ENCODE data around the gene ACTR3C. TPM values are rescaled to one million over a fixed set of nuclear protein-coding genes. Genes with fewer than 3 reads are reported as not detected.

ACTR3C gene
- total RNA-seq, 4 donors from 2014 or later = 8.3 to 25.6 (median 17.4) TPM

DNA sequence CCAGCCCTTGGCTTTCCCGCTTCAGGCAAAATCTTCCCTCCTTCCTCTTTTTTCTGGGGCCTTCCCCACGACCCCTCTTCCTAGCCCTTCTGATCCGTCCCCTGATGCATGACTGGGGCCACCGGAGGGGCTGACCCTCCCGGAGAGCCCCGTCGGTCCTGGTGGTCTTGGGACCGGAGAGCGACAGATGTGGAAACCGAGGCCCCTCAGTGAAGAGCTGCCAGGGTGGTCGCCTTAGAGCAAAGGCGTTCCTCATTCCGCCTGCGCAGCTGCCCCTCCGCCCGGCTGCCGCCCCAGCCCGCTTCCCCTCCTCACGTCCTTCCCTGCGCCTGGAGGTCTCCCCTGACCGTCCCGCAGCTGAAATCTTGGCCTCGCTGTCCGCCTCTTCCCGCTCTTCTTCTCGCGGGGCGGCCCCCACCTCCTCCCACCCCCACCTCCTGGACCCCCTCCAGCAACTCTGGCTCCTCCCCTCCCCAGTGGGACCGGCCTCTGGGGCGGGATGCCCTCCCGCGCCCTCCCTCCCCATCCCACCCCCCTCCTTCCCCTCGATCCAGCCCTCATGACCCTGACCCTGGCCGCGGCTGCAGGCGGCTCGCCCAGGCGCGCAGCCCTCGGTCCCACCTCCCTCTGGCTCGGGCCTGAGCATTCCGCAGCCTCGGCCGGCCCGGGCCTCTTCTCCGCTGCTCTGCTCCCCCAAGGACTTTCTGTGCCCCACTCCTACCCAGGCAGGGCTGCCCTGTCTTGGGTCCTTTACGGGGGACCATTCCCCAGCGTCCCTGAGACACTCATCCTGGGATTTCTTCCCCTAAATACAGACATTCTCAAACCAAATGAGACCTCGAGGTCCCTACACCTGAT is 18.1 kb upstream of the ACTR3C start, which contains the start of gene RARRES2:
RARRES2 (minus strand) TSS at position 367 of the 858 bp plus-strand sequence. CDS start 1,020 bp downstream, outside the sequence.
- intact Hi-C loops (cut with DNase I) = no loop called here
- H3K36me3 ChIP-seq = peaks cover 0 to 15% (median 0%) of the 10 kb centered on the region in 3 donors
- peaks cover 18 to 57% (median 29%) of the 10 kb centered on the region in 3 donors for H3K4me1 ChIP-seq
- peaks cover 0 to 33% (median 6%) of the 10 kb centered on the region in 4 donors for H3K27me3 ChIP-seq
- peak in 1 of 4 donors; percentile 11 for TF ChIP-seq POLR2A (IDR thresholded peaks at IDR 0.05)
- TF ChIP-seq, protein P1, sequence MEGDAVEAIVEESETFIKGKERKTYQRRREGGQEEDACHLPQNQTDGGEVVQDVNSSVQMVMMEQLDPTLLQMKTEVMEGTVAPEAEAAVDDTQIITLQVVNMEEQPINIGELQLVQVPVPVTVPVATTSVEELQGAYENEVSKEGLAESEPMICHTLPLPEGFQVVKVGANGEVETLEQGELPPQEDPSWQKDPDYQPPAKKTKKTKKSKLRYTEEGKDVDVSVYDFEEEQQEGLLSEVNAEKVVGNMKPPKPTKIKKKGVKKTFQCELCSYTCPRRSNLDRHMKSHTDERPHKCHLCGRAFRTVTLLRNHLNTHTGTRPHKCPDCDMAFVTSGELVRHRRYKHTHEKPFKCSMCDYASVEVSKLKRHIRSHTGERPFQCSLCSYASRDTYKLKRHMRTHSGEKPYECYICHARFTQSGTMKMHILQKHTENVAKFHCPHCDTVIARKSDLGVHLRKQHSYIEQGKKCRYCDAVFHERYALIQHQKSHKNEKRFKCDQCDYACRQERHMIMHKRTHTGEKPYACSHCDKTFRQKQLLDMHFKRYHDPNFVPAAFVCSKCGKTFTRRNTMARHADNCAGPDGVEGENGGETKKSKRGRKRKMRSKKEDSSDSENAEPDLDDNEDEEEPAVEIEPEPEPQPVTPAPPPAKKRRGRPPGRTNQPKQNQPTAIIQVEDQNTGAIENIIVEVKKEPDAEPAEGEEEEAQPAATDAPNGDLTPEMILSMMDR (IDR thresholded peaks at IDR 0.05) = no peak
- WGBS, 2 donors = 9 to 42% methylated on average over 9 to 23 of the region's 49 CpGs
- peak within 1 kb of the TSS; percentile 70 to 88 (median 76) for H3K27ac ChIP-seq
- DNase-seq = no peak
- peaks cover 0 to 5% (median 0%) of the 10 kb centered on the region in 3 donors for H3K9me3 ChIP-seq
- peak within 1 kb of the TSS; percentile 26 to 68 (median 52) for H3K4me3 ChIP-seq

DNA sequence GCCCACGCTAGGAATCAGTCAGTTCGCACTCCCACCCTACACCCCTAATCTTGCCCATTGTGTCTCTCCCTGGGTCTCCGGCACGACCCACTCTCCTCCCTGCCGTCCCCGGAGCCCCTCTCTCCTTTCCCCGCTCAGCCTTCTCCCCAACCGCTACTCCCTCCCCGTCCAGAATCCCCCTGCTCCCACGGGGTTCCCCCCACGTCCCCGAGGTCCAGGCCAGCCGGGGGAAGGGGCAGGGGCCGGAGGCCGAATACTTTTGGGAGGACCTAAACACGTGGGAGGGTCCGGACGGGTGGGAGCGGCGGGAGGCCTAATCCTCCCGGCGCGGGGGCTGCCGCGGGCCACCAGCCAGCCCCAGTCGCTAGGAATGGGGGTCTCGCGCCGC is 17.5 kb upstream of the ACTR3C start:
- H3K27ac ChIP-seq = peak overlapping the region; percentile 70 to 88 (median 76)
- peaks cover 0 to 33% (median 6%) of the 10 kb centered on the region in 4 donors for H3K27me3 ChIP-seq
- TF ChIP-seq, protein P1 (IDR thresholded peaks at IDR 0.05) = no peak
- TF ChIP-seq POLR2A (IDR thresholded peaks at IDR 0.05) = no peak
- intact Hi-C loops (cut with DNase I) = no loop called here
- H3K36me3 ChIP-seq = peaks cover 0 to 15% (median 0%) of the 10 kb centered on the region in 3 donors
- no peak for DNase-seq
- peaks cover 20 to 63% (median 33%) of the 10 kb centered on the region in 3 donors for H3K4me1 ChIP-seq
- WGBS, 2 donors = 4 to 8% methylated on average over 5 to 14 of the region's 29 CpGs
- H3K4me3 ChIP-seq = peak overlapping the region; percentile 26 to 68 (median 52)
- H3K9me3 ChIP-seq = peaks cover 0 to 5% (median 0%) of the 10 kb centered on the region in 3 donors

DNA sequence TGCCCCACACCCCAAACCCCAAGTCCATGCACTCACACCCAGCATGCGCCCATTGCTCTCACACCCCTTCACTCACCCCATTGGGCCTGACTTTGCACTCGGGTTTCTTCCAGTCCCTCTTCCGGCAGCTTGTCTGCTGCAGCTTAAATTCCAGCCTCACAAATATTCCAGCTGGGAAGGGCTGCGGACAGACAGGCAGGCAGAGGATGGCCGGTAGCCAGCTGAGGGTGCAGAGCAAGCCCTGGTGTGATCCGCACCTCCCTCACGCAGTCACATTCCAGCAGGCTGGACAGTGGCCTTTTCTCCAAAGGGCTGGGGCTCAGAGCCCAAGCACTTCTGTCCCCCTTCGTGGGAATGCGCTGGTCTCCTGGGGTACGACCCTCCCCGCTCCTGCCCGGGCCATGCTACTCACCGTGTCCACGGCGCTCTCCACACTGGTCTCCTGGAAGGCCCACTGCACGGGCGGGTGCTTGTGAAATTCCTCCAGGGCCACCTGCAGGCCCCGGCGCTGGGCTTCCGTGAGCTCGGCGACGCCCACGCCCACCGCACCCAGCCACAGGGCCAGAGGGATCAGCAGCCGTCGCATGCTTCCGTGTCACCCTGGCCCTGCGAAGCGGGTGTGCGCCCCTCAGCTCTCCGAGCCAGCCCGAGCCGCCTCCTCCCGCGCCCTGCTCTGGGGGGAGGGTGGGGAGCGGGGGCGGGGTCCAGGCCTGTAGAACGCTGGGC is 16.8 kb upstream of the ACTR3C start:
- WGBS, 2 donors = 34 to 46% methylated on average over 6 to 8 of the region's 39 CpGs
- Histone ChIP-seq H3K4me1 (peaks cover 26 to 69% (median 37%) of the 10 kb centered on the region in 3 donors), H3K27ac (peak overlapping the region; percentile 70 to 88 (median 76)), H3K36me3 (peaks cover 0 to 15% (median 0%) of the 10 kb centered on the region in 3 donors), H3K4me3 (peak overlapping the region; percentile 26 to 68 (median 52)), H3K9me3 (peaks cover 0 to 5% (median 0%) of the 10 kb centered on the region in 3 donors), H3K27me3 (peaks cover 0 to 33% (median 6%) of the 10 kb centered on the region in 4 donors)
- TF ChIP-seq, protein P1 (IDR thresholded peaks at IDR 0.05) = no peak
- intact Hi-C loops (cut with DNase I) = no loop called here
- no peak for DNase-seq

DNA sequence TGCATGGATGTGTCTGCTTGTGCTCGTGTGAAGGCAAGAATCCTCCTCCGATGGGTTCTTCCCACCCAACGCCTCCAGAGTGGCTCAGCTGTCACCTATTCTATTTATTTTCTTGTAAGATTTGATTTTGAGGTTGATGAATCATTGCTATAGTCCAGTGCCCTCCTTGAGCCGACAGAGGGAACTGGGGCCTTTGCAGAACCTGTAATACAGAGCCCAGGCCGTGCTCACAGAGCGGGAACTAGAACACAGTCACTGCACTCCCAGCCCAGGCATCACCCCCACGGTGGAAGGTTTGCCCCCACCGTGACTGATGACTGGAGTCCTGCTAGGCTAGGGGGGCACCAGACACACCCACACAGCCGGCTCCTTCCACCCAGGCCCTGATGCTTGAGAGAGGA is 16.1 kb upstream of the ACTR3C start:
- H3K36me3 ChIP-seq = peaks cover 0 to 15% (median 0%) of the 10 kb centered on the region in 3 donors
- WGBS, 2 donors = 31 to 52% methylated on average over 3 of the region's 9 CpGs
- H3K9me3 ChIP-seq = peaks cover 0 to 3% (median 0%) of the 10 kb centered on the region in 3 donors
- TF ChIP-seq, protein P1 (IDR thresholded peaks at IDR 0.05) = no peak
- no peak for TF ChIP-seq POLR2A (IDR thresholded peaks at IDR 0.05)
- intact Hi-C loops (cut with DNase I) = no loop called here
- peaks cover 0 to 33% (median 6%) of the 10 kb centered on the region in 4 donors for H3K27me3 ChIP-seq
- peak overlapping the region in 2 of 4 donors; percentile 52 to 68 for H3K4me3 ChIP-seq
- DNase-seq = no peak
- H3K27ac ChIP-seq = peak overlapping the region in 2 of 4 donors; percentile 55 to 88
- peaks cover 26 to 72% (median 37%) of the 10 kb centered on the region in 3 donors for H3K4me1 ChIP-seq
